GM10847 (cell line): Measurements from ENCODE around the gene CSRP3.

Source experiments
- POLR2A ChIP-seq: IDR thresholded peaks from 2 replicates; pipeline ENCODE4 v1.6.1; 2011; ENCODE audit not compliant: insufficient read length; ENCODE audit errors: extremely low read depth

The CSRP3 gene

GRCh38 chr11:19201737-19202605 is at the start of gene CSRP3:
CSRP3 (minus strand) TSS chr11:19201983; CDS start chr11:19192448, 9,535 bp downstream.
- no peak for TF ChIP-seq POLR2A

GRCh38 chr11:19251577-19251976 is 49.8 kb upstream of the CSRP3 start:
- TF ChIP-seq POLR2A: no peak

DNA sequence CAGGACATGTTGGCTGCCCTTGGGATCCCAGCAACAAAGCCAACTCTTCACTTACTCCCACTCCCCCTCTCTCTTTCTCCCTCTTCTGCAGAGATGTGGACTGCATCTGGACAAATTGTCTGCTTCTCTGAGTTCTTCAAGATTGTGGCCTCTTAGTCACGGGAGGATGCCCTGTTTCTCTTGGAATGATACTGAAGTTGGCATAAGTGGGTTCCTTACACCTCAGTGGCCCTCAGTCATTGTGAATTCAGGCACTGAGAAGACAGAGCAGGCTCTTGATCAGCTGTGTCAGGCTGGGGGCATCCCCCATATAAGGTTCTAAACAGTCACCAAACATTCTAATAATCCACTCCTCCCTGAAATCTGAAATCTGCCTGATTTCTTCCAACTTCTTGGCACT is 45.0 kb upstream of the CSRP3 start:
- no peak for TF ChIP-seq POLR2A

DNA sequence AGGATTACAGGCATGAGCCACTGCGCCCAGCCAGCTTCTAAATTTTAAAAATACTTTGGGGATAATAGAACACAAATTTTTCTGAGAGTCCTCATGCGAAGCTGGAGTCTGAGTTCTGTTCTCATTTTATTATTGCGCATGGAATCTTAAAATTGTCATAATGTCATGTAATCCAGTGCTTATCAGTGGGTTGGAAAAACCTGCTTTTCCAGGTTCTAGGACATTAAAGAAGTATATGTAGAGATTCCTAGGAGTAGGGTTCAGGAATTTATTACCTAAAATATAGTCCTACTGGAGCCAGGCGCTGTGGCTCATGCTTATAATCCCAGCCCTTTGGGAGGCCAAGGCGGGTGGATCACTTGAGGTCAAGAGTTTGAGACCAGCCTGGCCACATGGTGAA is 43.6 kb upstream of the CSRP3 start:
- TF ChIP-seq POLR2A: no peak

DNA sequence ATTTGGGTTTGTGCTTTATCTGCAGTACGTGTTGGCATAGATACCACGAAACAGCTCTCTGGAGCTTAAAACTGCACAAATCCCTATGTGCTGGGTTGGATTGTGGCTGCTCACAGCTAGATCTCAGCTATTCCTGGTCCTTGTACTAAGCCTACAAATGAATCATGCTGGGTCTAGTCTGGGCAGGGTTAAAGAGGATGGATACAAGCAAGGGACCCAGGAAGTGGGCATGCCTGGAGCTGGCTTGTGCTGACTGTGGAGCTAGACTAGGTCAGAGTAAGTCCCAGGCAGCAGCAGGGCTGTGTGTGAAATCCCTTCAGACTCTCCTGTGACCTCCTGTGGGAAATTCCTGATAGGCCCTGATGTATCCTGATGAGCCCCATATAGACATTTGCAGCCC is 42.8 kb upstream of the CSRP3 start:
- TF ChIP-seq POLR2A: no peak

- no peak for TF ChIP-seq POLR2A
Measured at GRCh38 chr11:19244084-19244483, 42.3 kb upstream of the CSRP3 start.

DNA sequence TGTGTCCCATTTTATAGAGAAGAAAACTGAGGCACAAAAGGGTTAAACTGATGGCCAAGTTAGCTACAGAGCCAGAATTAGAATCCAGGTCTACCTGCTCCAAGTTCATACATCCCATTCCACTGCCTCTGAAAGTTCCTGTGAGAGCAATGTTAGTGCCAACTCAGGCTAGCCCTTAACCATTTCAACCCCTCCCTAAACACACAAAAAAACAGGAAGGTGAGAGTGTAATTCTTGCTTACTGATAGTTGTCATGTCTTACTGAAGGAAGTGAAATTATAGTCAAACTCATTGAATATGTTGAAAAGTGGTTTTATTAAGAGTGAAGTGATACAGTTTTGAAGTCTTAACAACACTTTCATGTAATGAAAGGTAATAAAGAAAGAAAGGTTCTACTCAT is 41.8 kb upstream of the CSRP3 start:
- no peak for TF ChIP-seq POLR2A

DNA sequence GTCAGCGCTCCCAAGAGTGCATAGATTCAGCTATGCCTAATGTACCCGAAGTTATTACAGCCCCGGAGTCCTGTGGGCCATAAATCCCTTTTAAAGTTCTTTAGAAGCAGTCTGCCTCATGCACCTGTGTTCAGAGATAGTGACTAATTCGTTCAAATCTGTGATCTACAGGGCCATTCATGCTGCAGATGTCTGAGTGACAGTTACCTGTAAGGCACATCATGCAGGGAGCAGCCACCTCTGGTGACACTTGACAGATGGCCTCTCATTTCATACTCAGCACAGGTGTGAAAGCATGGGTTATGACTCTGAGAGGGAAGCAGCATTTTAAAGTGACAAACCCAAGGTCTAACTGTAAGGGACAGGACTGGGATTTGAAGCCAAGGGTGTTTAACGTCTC is 41.4 kb upstream of the CSRP3 start:
- no peak for TF ChIP-seq POLR2A

- no peak for TF ChIP-seq POLR2A
Measured at GRCh38 chr11:19242179-19242932, 40.6 kb upstream of the CSRP3 start.

DNA sequence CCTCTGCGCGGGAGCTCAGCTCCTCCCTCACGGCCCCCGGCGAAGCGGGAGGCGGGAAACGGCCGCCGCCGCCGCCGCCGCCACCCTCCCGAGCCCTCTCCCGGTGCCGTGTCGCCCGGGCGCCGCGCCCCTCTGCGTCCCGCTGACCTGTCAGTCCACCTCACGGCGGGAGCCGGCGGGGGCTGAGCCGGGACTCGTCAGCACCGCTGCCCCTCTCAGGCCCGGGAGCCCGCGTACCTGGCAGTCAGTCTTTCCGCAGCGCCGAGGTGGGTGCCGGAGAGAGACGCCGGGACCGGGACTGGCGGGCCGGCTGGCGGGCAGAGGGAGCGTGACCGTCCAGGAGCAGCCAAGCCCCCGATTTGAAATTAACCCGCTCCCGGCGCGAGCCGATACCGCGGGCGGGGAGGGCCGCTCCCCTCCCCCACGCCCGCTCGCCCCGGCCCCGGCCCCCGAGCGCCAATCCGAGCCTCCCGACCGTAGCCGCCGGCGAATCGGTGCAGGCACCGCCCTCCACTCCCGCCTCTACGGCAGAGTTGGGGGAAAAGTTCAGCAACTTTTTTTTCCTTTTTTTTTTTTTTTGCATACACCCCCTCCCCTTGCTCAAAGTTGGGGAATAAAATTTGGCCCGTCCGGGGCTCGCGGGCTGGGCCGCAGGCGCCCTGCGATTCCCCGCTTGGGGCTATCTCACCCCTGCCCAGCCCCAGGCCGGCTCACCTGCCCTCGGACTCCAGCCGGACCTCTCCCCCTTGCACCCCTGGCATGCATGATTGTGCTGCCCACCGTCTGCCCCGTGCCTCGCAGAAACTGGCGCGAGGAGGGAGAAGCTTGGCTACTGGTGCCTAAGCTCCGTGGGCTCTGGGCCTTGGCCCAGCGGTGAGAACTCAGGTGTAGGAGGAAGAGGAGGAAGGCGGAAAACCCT is 39.7 kb upstream of the CSRP3 start:
- no peak for TF ChIP-seq POLR2A

GRCh38 chr11:19240420-19241259 is 38.9 kb upstream of the CSRP3 start, which contains the start of gene E2F8:
E2F8 (minus strand) TSS chr11:19240945; CDS start chr11:19240121, 824 bp downstream.
- no peak for TF ChIP-seq POLR2A

DNA sequence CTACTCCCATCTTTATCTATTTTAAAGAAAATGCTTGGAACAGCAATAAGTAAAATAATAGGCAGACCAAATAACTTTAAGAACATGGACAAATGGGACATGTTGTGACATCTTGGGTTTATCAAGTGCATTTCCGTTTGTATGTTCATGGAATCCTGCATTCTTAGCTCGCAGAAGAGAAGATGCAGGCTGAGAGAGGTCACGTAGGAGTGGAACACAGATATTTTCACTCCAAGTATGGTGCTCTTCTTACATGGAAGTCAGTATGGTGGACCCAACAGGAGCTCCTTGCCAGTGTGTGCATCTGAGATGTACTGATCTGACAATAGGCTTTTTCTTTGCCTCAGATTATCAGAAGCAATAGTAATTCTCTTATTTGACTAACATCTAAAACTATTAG is 37.3 kb upstream of the CSRP3 start:
- TF ChIP-seq POLR2A: no peak

GRCh38 chr11:19237813-19238212 is 36.0 kb upstream of the CSRP3 start:
- TF ChIP-seq POLR2A: no peak

- TF ChIP-seq POLR2A: no peak
Measured at GRCh38 chr11:19237381-19237780, 35.6 kb upstream of the CSRP3 start.
